Measurements from ENCODE around the gene ZNF830. TPM values are rescaled to one million over a fixed set of nuclear protein-coding genes. Genes with fewer than 3 reads are reported as not detected.

ZNF830 gene
- 10 to 100 TPM; 10.8 to 16.6 (median 12.6) TPM for total RNA-seq

GRCh38 chr17:34961093-34961911 lies at the start of gene ZNF830, which contains the start of gene CCT6B:
TSS of gene ZNF830 (plus strand) at chr17:34961540. CDS start at chr17:34961567, 27 bp downstream.
TSS of gene CCT6B (minus strand) at chr17:34961460. CDS start at chr17:34961393, 67 bp downstream.
- peaks cover 11 to 33% (median 23%) of the 10 kb centered on the region in 4 donors for H3K36me3 ChIP-seq
- peak within 1 kb of the TSS; percentile 92 to 96 (median 94) for H3K27ac ChIP-seq (replicated peaks in 1 of 4)
- WGBS: under 1% methylated on average over 46 of the region's 65 CpGs
- H3K27me3 ChIP-seq: no peaks in the 10 kb centered on the region
- intact Hi-C loops (cut with DNase I): loop anchor here (2.0 kb wide), 1 partner anchor 127 kb away; no protein-coding TSS in a partner anchor
- DNase-seq (ENCODE audit: extremely low spot score): peak; percentile 98
- peaks cover 22 to 32% (median 28%) of the 10 kb centered on the region in 4 donors for H3K4me1 ChIP-seq
- H3K9me3 ChIP-seq: no peaks in the 10 kb centered on the region
- TF ChIP-seq EP300 (IDR thresholded peaks at IDR 0.05) (no peak), POLR2AphosphoS5 (IDR thresholded peaks at IDR 0.05) (peak; percentile 97 to 98), POLR2A (IDR thresholded peaks at IDR 0.05; ENCODE audit: low read depth) (no peak)
- TF ChIP-seq, protein P1, sequence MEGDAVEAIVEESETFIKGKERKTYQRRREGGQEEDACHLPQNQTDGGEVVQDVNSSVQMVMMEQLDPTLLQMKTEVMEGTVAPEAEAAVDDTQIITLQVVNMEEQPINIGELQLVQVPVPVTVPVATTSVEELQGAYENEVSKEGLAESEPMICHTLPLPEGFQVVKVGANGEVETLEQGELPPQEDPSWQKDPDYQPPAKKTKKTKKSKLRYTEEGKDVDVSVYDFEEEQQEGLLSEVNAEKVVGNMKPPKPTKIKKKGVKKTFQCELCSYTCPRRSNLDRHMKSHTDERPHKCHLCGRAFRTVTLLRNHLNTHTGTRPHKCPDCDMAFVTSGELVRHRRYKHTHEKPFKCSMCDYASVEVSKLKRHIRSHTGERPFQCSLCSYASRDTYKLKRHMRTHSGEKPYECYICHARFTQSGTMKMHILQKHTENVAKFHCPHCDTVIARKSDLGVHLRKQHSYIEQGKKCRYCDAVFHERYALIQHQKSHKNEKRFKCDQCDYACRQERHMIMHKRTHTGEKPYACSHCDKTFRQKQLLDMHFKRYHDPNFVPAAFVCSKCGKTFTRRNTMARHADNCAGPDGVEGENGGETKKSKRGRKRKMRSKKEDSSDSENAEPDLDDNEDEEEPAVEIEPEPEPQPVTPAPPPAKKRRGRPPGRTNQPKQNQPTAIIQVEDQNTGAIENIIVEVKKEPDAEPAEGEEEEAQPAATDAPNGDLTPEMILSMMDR (IDR thresholded peaks at IDR 0.05): peak in 1 of 3 experiments; percentile 13
- H3K4me3 ChIP-seq: peak within 1 kb of the TSS; percentile 78 to 95 (median 86)

DNA sequence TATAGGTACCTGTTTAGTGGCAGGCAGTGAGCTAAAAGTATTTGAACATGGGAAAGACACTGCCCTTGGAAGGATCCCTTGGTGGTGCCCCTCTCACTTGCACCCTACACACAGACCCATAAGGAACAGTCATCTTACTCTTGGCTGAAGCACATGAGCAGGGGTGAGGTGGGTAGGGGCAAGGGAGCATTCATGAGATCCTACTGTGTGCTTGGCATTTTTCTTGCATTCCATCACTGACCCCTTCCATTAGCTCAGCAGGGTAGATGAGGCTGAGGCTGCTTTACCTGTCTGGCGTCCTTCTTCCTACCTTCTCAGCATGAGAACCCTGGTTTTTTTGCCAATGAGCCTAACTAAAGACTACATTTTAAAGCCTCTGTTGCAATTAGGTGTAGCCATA lies 48.3 kb upstream of the ZNF830 start:
- H3K4me1 ChIP-seq: no peaks in the 10 kb centered on the region
- intact Hi-C loops (cut with DNase I): no loop called here
- TF ChIP-seq EP300 (IDR thresholded peaks at IDR 0.05) (no peak), POLR2AphosphoS5 (IDR thresholded peaks at IDR 0.05) (no peak), POLR2A (IDR thresholded peaks at IDR 0.05; ENCODE audit: low read depth) (no peak)
- TF ChIP-seq, protein P1 (IDR thresholded peaks at IDR 0.05): no peak
- peaks cover 0 to 14% (median 0%) of the 10 kb centered on the region in 4 donors for H3K36me3 ChIP-seq
- DNase-seq (ENCODE audit: extremely low spot score): peak; percentile 68
- no peak overlapping the region for H3K27ac ChIP-seq (replicated peaks in 1 of 4)
- H3K27me3 ChIP-seq: no peaks in the 10 kb centered on the region
- no peaks in the 10 kb centered on the region for H3K9me3 ChIP-seq
- WGBS: 71% methylated on average over 1 of the region's 1 CpG
- no peak overlapping the region for H3K4me3 ChIP-seq

DNA sequence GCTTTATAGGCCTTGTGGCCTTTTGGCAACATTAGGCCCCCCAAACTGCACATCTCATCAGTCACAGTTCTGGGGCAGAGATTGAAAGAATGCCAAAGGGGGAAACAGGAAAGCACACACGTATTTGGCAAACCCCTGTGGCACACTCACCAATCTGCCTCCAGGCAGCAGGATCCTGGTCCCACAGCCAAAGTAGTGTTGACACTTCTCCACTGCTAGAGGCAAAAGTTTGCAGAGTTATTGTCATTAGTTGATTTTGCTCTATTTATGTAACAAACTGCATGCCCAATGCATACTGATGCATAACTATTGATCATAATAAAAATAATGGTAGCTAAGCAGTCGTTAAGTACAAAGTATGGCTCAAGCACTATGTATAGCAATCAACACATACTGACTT lies 45.2 kb upstream of the ZNF830 start:
- Histone ChIP-seq H3K36me3 (peaks cover 0 to 13% (median 0%) of the 10 kb centered on the region in 4 donors), H3K27ac (replicated peaks in 1 of 4) (no peak overlapping the region), H3K4me1 (no peaks in the 10 kb centered on the region), H3K4me3 (no peak overlapping the region), H3K27me3 (no peaks in the 10 kb centered on the region), H3K9me3 (no peaks in the 10 kb centered on the region)
- 65% methylated on average over 2 of the region's 2 CpGs for WGBS
- no peak for TF ChIP-seq POLR2AphosphoS5 (IDR thresholded peaks at IDR 0.05)
- no peak for TF ChIP-seq EP300 (IDR thresholded peaks at IDR 0.05)
- TF ChIP-seq, protein P1 (IDR thresholded peaks at IDR 0.05): no peak
- no peak for TF ChIP-seq POLR2A (IDR thresholded peaks at IDR 0.05; ENCODE audit: low read depth)
- intact Hi-C loops (cut with DNase I): no loop called here
- DNase-seq (ENCODE audit: extremely low spot score): no peak

- DNase-seq (ENCODE audit: extremely low spot score): no peak
- Histone ChIP-seq H3K27me3 (no peaks in the 10 kb centered on the region), H3K4me1 (no peaks in the 10 kb centered on the region), H3K36me3 (peaks cover 0 to 7% (median 0%) of the 10 kb centered on the region in 4 donors), H3K4me3 (no peak overlapping the region), H3K9me3 (no peaks in the 10 kb centered on the region), H3K27ac (replicated peaks in 1 of 4) (no peak overlapping the region)
- no peak for TF ChIP-seq EP300 (IDR thresholded peaks at IDR 0.05)
- no peak for TF ChIP-seq POLR2AphosphoS5 (IDR thresholded peaks at IDR 0.05)
- TF ChIP-seq, protein P1 (IDR thresholded peaks at IDR 0.05): no peak
- TF ChIP-seq POLR2A (IDR thresholded peaks at IDR 0.05; ENCODE audit: low read depth): no peak
- intact Hi-C loops (cut with DNase I): no loop called here
- 93% methylated on average over 1 of the region's 1 CpG for WGBS
Observed at GRCh38 chr17:34917381-34917780, 44.0 kb upstream of the ZNF830 start.
